ENCODE results near the gene KCNH1.

Gene KCNH1

GRCh38 chr1:210800301-210800700 lies 333.6 kb downstream of the KCNH1 start:
- no peak for DNase-seq (ENCODE audit: low read depth)

DNA sequence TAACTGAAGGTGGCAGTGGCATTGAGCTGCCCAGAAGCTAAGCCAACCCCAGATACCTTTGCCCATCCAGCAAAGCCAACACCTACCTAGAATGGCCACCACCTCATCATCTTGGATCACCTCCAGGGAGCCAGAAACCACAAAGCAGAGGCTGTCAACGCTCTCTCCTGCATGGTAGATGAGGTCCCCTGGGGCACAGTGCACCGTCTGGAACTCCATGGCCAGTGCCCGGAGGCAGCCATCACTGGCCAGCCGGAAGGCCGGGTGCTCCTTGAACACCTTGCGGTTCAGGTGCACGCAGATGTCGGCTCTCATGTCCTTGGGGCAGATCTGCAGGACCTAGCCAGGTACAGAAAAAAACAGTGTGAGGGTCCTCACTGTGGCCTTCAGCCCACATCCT lies 336.5 kb downstream of the KCNH1 start:
- no peak for DNase-seq (ENCODE audit: low read depth)

- DNase-seq (ENCODE audit: low read depth), result no peak
Observed at GRCh38 chr1:210796421-210796820, 337.5 kb downstream of the KCNH1 start.

DNA sequence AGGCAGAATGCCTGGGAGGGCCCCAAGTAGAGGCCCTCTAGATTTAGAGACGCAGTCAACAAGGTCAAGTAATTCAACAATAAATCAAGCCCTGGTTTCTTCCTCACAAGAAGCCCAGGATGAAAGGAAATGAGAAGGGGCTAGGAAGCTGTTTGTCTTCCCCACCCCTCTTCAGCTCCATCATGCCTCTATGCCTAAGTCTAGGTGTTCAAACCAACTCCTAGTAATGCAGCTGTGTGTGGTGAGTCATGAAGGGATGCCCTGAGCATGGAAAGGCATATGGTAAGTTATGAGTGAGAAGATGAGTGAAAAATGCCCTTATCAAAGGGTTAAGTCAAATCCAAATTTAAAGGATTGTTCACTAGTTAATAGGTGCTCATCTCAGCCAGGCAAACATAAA lies 339.5 kb downstream of the KCNH1 start:
- no peak for DNase-seq (ENCODE audit: low read depth)

GRCh38 chr1:210792250-210793102 lies 341.5 kb downstream of the KCNH1 start:
- DNase-seq (ENCODE audit: low read depth), result peak; percentile 74

- no peak for DNase-seq (ENCODE audit: low read depth)
Observed at GRCh38 chr1:210790196-210790595, 343.8 kb downstream of the KCNH1 start.

GRCh38 chr1:210787800-210788199 lies 346.1 kb downstream of the KCNH1 start:
- no peak for DNase-seq (ENCODE audit: low read depth)

GRCh38 chr1:210786546-210786945 lies 347.4 kb downstream of the KCNH1 start:
- no peak for DNase-seq (ENCODE audit: low read depth)

DNA sequence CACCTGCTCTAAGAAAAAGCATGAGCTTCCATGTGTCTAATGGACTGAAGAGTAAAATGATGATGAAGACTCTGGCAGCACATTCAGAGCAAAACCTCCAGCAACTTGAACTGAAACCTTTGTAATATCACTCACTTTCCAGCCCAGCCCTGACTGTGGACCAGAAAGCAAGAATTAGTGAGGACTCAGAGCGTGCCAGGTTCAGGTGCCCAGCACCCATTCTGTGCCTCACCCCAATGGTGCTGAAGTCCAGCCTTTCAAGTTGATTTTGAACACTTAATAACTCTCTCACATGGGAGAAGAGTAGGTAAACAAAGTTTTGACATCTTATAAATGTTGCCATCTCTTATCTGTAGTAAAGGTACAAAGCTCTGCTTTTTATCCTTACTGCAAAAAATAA lies 350.0 kb downstream of the KCNH1 start:
- DNase-seq (ENCODE audit: low read depth), result no peak

GRCh38 chr1:210781652-210782051 lies 352.3 kb downstream of the KCNH1 start:
- DNase-seq (ENCODE audit: low read depth), result no peak

- DNase-seq (ENCODE audit: low read depth), result no peak
Observed at GRCh38 chr1:210779269-210779668, 354.7 kb downstream of the KCNH1 start.

GRCh38 chr1:210777914-210778313 lies 356.0 kb downstream of the KCNH1 start:
- no peak for DNase-seq (ENCODE audit: low read depth)

- DNase-seq (ENCODE audit: low read depth), result no peak
Observed at GRCh38 chr1:210776712-210777111, 357.2 kb downstream of the KCNH1 start.

GRCh38 chr1:210775289-210775688 lies 358.7 kb downstream of the KCNH1 start:
- no peak for DNase-seq (ENCODE audit: low read depth)

DNA sequence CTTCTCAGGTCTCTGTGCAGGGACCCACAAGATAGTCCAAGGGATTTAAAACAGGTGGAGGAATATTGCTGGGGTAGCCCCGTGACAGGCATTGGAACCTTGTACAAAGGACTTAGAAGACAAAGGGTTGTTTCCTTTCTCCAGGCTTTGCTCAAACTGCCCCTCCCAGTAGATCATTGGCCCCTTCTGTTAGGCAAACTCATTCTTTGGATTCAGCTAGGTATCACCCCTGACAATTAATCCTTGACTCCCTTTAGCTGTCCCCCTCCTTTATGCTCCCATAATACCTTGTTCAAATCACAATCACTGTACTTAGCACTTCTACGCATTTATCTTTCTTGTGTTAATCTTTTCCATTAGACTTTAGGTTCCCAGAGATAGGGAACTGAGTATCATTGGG lies 360.5 kb downstream of the KCNH1 start:
- no peak for DNase-seq (ENCODE audit: low read depth)

DNA sequence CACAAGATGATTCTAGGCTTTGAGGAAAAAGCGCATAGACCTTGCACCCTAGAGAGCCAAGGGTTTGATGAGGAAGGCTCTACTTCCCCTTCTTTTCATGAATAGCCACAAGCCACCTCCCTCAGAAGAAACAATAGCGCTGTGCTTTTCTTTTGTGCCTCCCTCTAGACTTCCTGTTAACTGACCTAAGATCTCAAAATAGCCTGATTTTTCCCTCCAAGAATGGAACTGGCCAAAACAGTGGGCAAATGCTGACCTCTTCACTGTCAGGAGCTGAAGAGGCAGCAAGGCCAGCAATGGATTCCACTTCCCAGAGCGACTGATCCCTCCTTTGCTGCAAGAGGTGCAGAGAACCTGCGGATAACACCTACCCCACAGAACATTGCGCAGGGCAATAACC lies 362.8 kb downstream of the KCNH1 start:
- DNase-seq (ENCODE audit: low read depth), result no peak

DNA sequence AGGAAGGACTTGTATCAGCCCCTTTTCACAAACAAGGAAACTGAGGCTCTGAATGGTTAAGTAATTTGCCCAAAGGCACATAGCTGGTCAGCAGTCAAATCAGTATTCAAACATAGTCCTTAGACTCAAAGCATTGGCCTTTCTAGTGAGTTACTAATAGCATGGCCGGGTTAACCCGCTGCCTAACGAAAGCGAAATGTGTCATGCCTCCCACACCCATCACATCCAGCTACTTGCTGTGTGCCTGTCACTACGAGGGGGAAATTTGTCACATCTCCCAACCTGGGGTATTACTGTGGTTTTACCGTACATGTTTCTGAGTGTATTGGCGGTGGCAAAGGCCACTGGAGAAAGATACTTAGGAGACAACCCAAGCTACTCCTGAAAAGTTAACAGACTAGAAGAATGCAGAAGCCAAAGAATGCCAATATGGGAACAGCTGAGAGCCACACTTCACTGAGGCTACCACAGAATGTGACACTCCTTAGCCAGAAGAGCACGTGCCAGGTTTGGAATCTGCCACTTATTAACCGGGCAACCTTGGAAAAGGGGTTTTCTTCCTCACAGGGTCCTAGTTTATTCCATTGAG lies 363.5 kb downstream of the KCNH1 start:
- DNase-seq (ENCODE audit: low read depth), result no peak

GRCh38 chr1:210769473-210769872 lies 364.5 kb downstream of the KCNH1 start:
- DNase-seq (ENCODE audit: low read depth), result no peak

DNA sequence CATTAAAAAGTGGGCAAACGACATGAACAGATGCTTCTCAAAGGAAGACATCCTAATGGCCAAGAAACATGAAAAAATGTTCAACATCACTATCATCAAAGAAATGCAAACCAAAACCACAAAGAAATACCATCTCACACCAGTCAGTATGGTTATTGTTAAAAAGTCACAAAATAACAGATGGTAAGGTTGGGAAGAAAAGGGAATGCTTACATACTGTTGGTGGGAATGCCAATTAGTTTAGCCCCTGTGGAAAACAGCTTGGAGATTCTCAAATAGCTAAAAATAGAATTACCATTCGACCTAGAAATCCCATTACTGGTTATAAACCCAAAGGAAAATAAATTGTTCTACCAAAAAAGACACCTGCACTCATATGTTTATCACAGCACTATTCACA lies 369.4 kb downstream of the KCNH1 start:
- peak; percentile 14 for DNase-seq (ENCODE audit: low read depth)

DNA sequence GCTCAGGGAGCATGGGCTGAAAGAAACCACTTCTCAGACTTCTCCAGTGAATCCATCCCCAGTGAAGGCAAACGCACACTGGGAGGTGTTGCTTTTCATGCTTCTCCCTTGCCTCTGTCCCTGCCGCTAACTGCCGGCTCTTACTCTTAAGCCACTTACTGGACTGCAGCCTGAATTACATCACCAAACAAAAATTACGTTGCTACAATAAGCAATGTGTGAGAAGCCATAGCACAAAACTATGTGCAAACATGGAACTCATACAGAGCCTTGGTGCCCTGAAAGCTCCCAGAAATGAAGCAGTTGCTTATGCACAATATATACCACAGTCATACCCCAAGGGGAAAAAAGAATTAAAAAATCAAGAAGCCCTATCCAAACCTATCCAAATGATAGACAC lies 375.2 kb downstream of the KCNH1 start:
- no peak for DNase-seq (ENCODE audit: low read depth)

GRCh38 chr1:210758261-210758660 lies 375.7 kb downstream of the KCNH1 start:
- DNase-seq (ENCODE audit: low read depth), result no peak

DNA sequence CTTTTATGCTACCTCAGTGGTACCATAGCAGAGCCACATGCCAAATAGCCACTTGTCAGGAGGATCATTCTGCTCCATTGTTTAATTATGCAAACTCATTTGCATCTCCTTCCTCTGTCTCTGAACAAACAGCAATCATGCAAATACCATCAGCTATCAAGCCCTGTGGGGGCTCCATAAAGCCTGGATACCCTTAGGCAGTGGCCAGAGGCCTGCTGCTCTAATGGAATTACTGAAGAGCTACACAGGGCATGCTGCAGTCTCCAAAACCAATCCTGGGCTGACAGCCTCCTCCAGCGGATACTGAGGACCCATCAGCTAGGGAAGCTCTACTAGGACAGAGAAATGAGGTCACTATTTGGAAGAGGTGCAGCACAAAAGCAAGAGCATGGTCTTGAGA lies 376.3 kb downstream of the KCNH1 start:
- no peak for DNase-seq (ENCODE audit: low read depth)

DNA sequence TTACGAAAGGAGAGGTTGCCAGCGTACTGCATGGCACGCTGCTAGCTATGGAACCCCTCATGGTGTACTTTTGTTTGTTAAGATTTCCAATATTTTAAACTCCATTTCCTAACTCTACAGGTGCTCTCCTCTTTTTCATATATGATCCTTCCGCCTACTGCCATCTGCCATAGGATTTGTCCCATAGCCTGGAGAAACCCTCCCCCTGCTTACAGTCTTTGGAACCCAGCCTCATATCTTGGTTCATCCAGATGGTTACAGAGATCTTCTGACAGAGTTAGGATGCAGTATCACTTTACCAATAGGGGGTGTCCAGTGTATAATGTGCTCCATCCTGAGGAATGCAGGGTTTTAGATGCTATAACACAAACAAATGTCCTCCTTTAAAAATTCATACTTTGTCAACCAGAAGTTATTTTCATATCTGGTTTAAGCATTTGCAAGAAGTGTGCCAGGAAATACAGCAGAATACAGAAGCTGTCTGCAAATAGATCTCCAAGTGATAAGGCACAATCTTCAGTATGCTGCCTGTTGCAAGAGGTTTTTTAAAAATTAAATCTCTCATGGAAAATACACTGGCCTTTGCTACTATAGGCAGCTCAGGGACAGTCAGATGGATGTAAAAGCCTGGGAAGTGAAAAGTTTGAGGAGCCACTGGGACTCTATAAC lies 377.8 kb downstream of the KCNH1 start:
- no peak for DNase-seq (ENCODE audit: low read depth)

Data from HS-27A (cell line).